ENCODE measurements around the gene ANKRD44. TPM values are rescaled to one million over a fixed set of nuclear protein-coding genes. Genes with fewer than 3 reads are reported as not detected.

Gene ANKRD44
- total RNA-seq, 1 donor from 2014 or later = 8.1 TPM

- peaks cover 20% of the 10 kb centered on the region for H3K4me1 Mint-ChIP-seq (ENCODE audit: unreplicated experiment)
- DNase-seq (ENCODE audit: low spot score) = no peak
- no peak overlapping the region for H3K27ac Mint-ChIP-seq (ENCODE audit: unreplicated experiment)
- no peak for TF ChIP-seq CTCF (IDR thresholded peaks at IDR 0.05; ENCODE audit: unreplicated experiment)
- H3K36me3 Mint-ChIP-seq (ENCODE audit: low read depth, unreplicated experiment) = no peaks in the 10 kb centered on the region
- peaks cover 2% of the 10 kb centered on the region for H3K27me3 Mint-ChIP-seq (ENCODE audit: unreplicated experiment)
- no peak overlapping the region for H3K4me3 Mint-ChIP-seq (ENCODE audit: unreplicated experiment)
- H3K9me3 Mint-ChIP-seq (ENCODE audit: unreplicated experiment) = no peaks in the 10 kb centered on the region
Observed at GRCh38 chr2:197149546-197149945, 161.0 kb downstream of the ANKRD44 start.

DNA sequence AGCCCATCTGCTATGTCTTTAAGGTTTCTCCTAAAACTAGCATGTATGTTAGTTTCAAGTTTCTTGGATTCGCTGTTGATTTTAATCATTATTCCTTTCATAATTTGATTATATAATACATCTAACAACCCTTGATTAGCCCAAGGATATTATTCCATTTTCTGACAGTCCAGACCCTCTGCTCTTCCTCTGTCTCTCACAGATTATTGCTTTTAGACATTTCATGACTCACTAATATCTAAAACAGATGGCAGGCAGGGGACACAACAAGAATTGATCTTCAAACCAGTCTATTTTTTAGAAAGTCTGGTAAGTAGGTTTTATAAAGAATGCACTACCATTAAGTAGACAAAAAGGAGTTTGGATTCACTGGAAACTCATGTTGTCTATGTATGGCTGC lies 162.2 kb downstream of the ANKRD44 start:
- Mint-ChIP-seq H3K4me1 (ENCODE audit: unreplicated experiment) (peaks cover 22% of the 10 kb centered on the region), H3K27me3 (ENCODE audit: unreplicated experiment) (peaks cover 2% of the 10 kb centered on the region)

GRCh38 chr2:197147942-197148341 lies 162.6 kb downstream of the ANKRD44 start:
- peaks cover 2% of the 10 kb centered on the region for H3K27me3 Mint-ChIP-seq (ENCODE audit: unreplicated experiment)
- TF ChIP-seq CTCF (IDR thresholded peaks at IDR 0.05; ENCODE audit: unreplicated experiment) = no peak
- H3K9me3 Mint-ChIP-seq (ENCODE audit: unreplicated experiment) = no peaks in the 10 kb centered on the region
- H3K36me3 Mint-ChIP-seq (ENCODE audit: low read depth, unreplicated experiment) = no peaks in the 10 kb centered on the region
- no peak overlapping the region for H3K4me3 Mint-ChIP-seq (ENCODE audit: unreplicated experiment)
- peaks cover 22% of the 10 kb centered on the region for H3K4me1 Mint-ChIP-seq (ENCODE audit: unreplicated experiment)
- H3K27ac Mint-ChIP-seq (ENCODE audit: unreplicated experiment) = no peak overlapping the region
- no peak for DNase-seq (ENCODE audit: low spot score)

More for the DNA sequence above, 162.2 kb downstream of the ANKRD44 start:
- no peak overlapping the region for H3K4me3 Mint-ChIP-seq (ENCODE audit: unreplicated experiment)
- TF ChIP-seq CTCF (IDR thresholded peaks at IDR 0.05; ENCODE audit: unreplicated experiment) = no peak
- no peaks in the 10 kb centered on the region for H3K9me3 Mint-ChIP-seq (ENCODE audit: unreplicated experiment)
- no peak for DNase-seq (ENCODE audit: low spot score)
- no peak overlapping the region for H3K27ac Mint-ChIP-seq (ENCODE audit: unreplicated experiment)
- no peaks in the 10 kb centered on the region for H3K36me3 Mint-ChIP-seq (ENCODE audit: low read depth, unreplicated experiment)

- Mint-ChIP-seq H3K4me1 (ENCODE audit: unreplicated experiment) (peaks cover 16% of the 10 kb centered on the region), H3K27me3 (ENCODE audit: unreplicated experiment) (no peaks in the 10 kb centered on the region), H3K9me3 (ENCODE audit: unreplicated experiment) (no peaks in the 10 kb centered on the region), H3K4me3 (ENCODE audit: unreplicated experiment) (no peak overlapping the region), H3K27ac (ENCODE audit: unreplicated experiment) (no peak overlapping the region), H3K36me3 (ENCODE audit: low read depth, unreplicated experiment) (no peaks in the 10 kb centered on the region)
- no peak for DNase-seq (ENCODE audit: low spot score)
- no peak for TF ChIP-seq CTCF (IDR thresholded peaks at IDR 0.05; ENCODE audit: unreplicated experiment)
Observed at GRCh38 chr2:197146995-197147394, 163.6 kb downstream of the ANKRD44 start.

DNA sequence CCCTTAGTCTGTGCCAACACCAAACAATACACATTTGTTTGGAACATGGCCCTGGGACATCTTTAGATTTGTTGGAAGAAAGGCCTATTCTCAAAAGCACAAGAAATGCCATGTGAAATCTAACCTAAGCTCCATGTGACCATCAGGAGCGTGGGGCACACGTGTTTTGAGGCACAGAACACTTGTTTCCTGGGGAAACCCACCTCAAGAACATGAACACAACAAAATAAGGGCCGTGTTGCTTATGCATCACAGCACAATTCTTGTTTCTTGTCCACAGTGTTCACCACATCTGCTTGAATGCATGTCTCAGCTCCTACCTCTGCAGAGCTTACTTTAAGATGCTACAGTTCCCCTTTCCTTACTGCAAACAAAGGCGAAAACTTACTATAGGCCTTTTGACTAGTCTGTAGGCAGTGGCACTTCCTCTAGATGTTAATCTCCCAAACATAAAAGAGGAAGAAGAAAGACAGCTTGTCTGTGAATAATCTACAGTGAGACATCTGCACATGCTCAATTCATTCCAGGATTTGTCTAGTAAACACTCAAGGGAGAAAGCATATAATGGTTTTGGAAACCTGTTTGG lies 165.0 kb downstream of the ANKRD44 start:
- no peak overlapping the region for H3K27ac Mint-ChIP-seq (ENCODE audit: unreplicated experiment)
- no peaks in the 10 kb centered on the region for H3K36me3 Mint-ChIP-seq (ENCODE audit: low read depth, unreplicated experiment)
- no peak for TF ChIP-seq CTCF (IDR thresholded peaks at IDR 0.05; ENCODE audit: unreplicated experiment)
- no peaks in the 10 kb centered on the region for H3K9me3 Mint-ChIP-seq (ENCODE audit: unreplicated experiment)
- H3K4me3 Mint-ChIP-seq (ENCODE audit: unreplicated experiment) = no peak overlapping the region
- peaks cover 20% of the 10 kb centered on the region for H3K4me1 Mint-ChIP-seq (ENCODE audit: unreplicated experiment)
- no peak for DNase-seq (ENCODE audit: low spot score)
- H3K27me3 Mint-ChIP-seq (ENCODE audit: unreplicated experiment) = no peaks in the 10 kb centered on the region
